ENCODE measurements around the gene GNGT2.

GRCh38 chr17:49157784-49158183 is 52.6 kb downstream of the GNGT2 start:
- TF ChIP-seq CTCF (IDR thresholded peaks at IDR 0.05) (no peak), POLR2A (IDR thresholded peaks at IDR 0.05) (no peak), POLR2AphosphoS5 (IDR thresholded peaks at IDR 0.05) (no peak), EP300 (IDR thresholded peaks at IDR 0.05) (no peak)

Data from gastroesophageal sphincter (tissue), 3 donors.